ENCODE results near the gene NLGN3.

NLGN3 gene

DNA sequence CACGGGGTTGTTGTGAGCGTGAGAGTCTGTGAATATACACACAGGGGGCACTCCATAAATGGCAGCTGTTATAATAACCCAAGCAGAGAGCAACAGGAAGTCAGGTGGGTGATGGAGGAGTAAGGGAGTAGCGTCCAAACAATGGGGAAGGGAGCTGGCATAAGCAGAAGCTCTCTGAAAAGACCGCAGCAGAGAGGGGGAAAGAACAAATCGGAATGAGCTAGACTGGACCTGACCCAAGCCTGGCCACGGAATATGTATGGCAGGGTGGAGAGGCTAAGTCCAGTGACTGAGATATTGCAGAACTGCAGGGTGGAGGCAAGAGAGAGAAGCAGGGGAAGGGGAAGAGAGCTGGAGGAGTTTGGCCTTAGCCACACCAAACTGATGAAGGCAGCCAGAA, 71.8 kb downstream of the NLGN3 start:
- no peak for DNase-seq

- DNase-seq, result no peak
These were observed 72.7 kb downstream of the NLGN3 start for GRCh38 chrX:71217298-71217697.
